Panc1 (cell line): ENCODE data around the gene ZNF76. TPM values are rescaled to one million over a fixed set of nuclear protein-coding genes. Genes with fewer than 3 reads are reported as not detected.

Source experiments
- ATAC-seq: fragments of 200-7000 bp; cut with Tn5 transposase; 2 replicates; pipeline ENCODE4 v1.9.1; 2020; ENCODE audit warnings: mild to moderate bottlenecking, moderate library complexity
- BruUV-seq: library from RNA; stranded (reverse); fragments of 400-500 nt; replicated peaks from 2 replicates; lab custom pipeline; 2021; lab: Mats Ljungman, UMichigan
- CTCF ChIA-PET: fragments of 300-600 bp; sonication (Branson Sonifier 250); formaldehyde crosslinking; loops from one replicate; lab custom pipeline; 2022; ENCODE audit warnings: antibody characterized with exemption; lab: Charles Lee
- POLR2A ChIA-PET: fragments of 300-600 bp; sonication (Branson Sonifier 250); formaldehyde crosslinking; loops from one replicate; lab custom pipeline; 2022; ENCODE audit warnings: antibody characterized with exemption; lab: Charles Lee
- DNase-seq: peaks from one replicate; pipeline ENCODE4 v3.0.0-alpha.2; 2010; ENCODE audit warnings: low read depth, low spot score
- H3K27ac ChIP-seq: 2 replicates; pipeline ENCODE4 v1.5.1; 2011; ENCODE audit warnings: mild to moderate bottlenecking, low read length, inconsistent platforms
- H3K27me3 ChIP-seq: fragments of 200-500 bp; sonication (Bioruptor generic); 2 replicates; pipeline ENCODE4 v1.6.0; 2014; ENCODE audit warnings: low read length, inconsistent platforms; ENCODE audit not compliant: control insufficient read depth, insufficient read depth
- H3K36me3 ChIP-seq: fragments of 200-500 bp; sonication (Bioruptor generic); 2 replicates; pipeline ENCODE4 v1.5.1; 2014; ENCODE audit warnings: inconsistent platforms, mild to moderate bottlenecking, low read length, moderate library complexity; ENCODE audit not compliant: control insufficient read depth, insufficient read depth
- H3K4me1 ChIP-seq: 2 replicates; pipeline ENCODE4 v1.5.1; 2011; ENCODE audit warnings: inconsistent platforms, mild to moderate bottlenecking, low read length, moderate library complexity; ENCODE audit not compliant: control insufficient read depth, insufficient read depth
- H3K4me3 ChIP-seq, 2 experiments: 2 replicates each; pipeline ENCODE4 v1.5.1; 2011 to 2012; ENCODE audit warnings: low read depth in 2 of 2, low read length in 2 of 2, mild to moderate bottlenecking in 2 of 2, inconsistent platforms in 1 of 2, moderate library complexity in 1 of 2
- H3K9me3 ChIP-seq: fragments of 200-500 bp; sonication (Bioruptor generic); 2 replicates; pipeline ENCODE4 v1.5.1; 2014; ENCODE audit warnings: low read depth, mild to moderate bottlenecking, inconsistent platforms, low read length, moderate library complexity; ENCODE audit not compliant: control insufficient read depth, insufficient read depth
- POLR2AphosphoS5 ChIP-seq: IDR thresholded peaks from 2 replicates; pipeline ENCODE4 v1.6.1; 2012; ENCODE audit warnings: mild to moderate bottlenecking, low read depth, low read length, moderate library complexity
- REST ChIP-seq, 2 experiments: IDR thresholded peaks; 2 replicates each; pipeline ENCODE4 v1.6.1; 2011 to 2012; ENCODE audit warnings: low read depth in 2 of 2, control low read depth in 1 of 2, low read length in 1 of 2, mild to moderate bottlenecking in 1 of 2, moderate library complexity in 1 of 2; ENCODE audit not compliant: insufficient read depth in 1 of 2
- SIN3A ChIP-seq: IDR thresholded peaks from 2 replicates; pipeline ENCODE4 v1.6.1; 2012; ENCODE audit warnings: low read depth, mild to moderate bottlenecking, low read length, moderate library complexity, borderline replicate concordance; ENCODE audit not compliant: insufficient read depth
- TCF7L2 ChIP-seq: IDR thresholded peaks from 2 replicates; pipeline ENCODE4 v1.6.1; 2011; ENCODE audit warnings: mild to moderate bottlenecking, low read depth, low read length, inconsistent platforms
- in situ Hi-C: cut with HindIII; loops from 2 replicates; pipeline ENCODE4 v1.10.0; 2016; ENCODE audit warnings: low sequenced_read_pairs, low pct_unique_long_range_greater_than_20kb
- intact Hi-C: fragments of 100-400 bp; cut with micrococcal nuclease; formaldehyde crosslinking; loops from one replicate; pipeline ENCODE4 v1.10.0; 2022; ENCODE audit not compliant: unreplicated experiment
- total RNA-seq: library from RNA; stranded (reverse); gene quantifications from one replicate; pipeline ENCODE4 v1.2.1, GENCODE V29; 2021; ENCODE audit not compliant: unreplicated experiment
- TF ChIP-seq, protein P1 (sequence below): fragments of 450-650 bp; IDR thresholded peaks from 2 replicates; pipeline ENCODE4 v1.5.1; 2017; ENCODE audit warnings: mild to moderate bottlenecking

Gene ZNF76
- total RNA-seq, 1 experiment from 2014 or later: 41.5 TPM

GRCh38 chr6:35262596-35262995 is 3.1 kb downstream of the ZNF76 start:
- DNase-seq (no peak), ATAC-seq (no peak)
- no TSS peak for BruUV-seq
- Histone ChIP-seq H3K27me3 (no peaks in the 10 kb centered on the region), H3K27ac (peak overlapping the region; percentile 58; the same call in 1 of the 2 replicates), H3K4me3 (no peak overlapping the region), H3K36me3 (no peaks in the 10 kb centered on the region), H3K4me1 (peaks cover 18% of the 10 kb centered on the region), H3K9me3 (no peaks in the 10 kb centered on the region)
- intact Hi-C loops (no loop called here), in situ Hi-C loops (no loop called here)
- ChIA-PET POLR2A (no interaction called here), CTCF (no interaction called here)
- TF ChIP-seq TCF7L2: no peak
- TF ChIP-seq, protein P1, sequence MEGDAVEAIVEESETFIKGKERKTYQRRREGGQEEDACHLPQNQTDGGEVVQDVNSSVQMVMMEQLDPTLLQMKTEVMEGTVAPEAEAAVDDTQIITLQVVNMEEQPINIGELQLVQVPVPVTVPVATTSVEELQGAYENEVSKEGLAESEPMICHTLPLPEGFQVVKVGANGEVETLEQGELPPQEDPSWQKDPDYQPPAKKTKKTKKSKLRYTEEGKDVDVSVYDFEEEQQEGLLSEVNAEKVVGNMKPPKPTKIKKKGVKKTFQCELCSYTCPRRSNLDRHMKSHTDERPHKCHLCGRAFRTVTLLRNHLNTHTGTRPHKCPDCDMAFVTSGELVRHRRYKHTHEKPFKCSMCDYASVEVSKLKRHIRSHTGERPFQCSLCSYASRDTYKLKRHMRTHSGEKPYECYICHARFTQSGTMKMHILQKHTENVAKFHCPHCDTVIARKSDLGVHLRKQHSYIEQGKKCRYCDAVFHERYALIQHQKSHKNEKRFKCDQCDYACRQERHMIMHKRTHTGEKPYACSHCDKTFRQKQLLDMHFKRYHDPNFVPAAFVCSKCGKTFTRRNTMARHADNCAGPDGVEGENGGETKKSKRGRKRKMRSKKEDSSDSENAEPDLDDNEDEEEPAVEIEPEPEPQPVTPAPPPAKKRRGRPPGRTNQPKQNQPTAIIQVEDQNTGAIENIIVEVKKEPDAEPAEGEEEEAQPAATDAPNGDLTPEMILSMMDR: no peak

- no TSS peak for BruUV-seq
- in situ Hi-C loops: no loop called here
- H3K36me3 ChIP-seq: no peaks in the 10 kb centered on the region
- CTCF ChIA-PET: no interaction called here
- H3K4me1 ChIP-seq: peaks cover 12% of the 10 kb centered on the region
- POLR2A ChIA-PET: no interaction called here
- TF ChIP-seq REST (IDR thresholded peaks at IDR 0.05; ENCODE audit: insufficient read depth in 1 of 2, low read depth in 2 of 2, low read length in 1 of 2): no peak
- TF ChIP-seq TCF7L2: no peak
- no peak for TF ChIP-seq POLR2AphosphoS5
- TF ChIP-seq, protein P1: no peak
- no peak for TF ChIP-seq SIN3A
- no peak for ATAC-seq
- DNase-seq: no peak
- no peaks in the 10 kb centered on the region for H3K27me3 ChIP-seq
- H3K9me3 ChIP-seq: no peaks in the 10 kb centered on the region
- H3K4me3 ChIP-seq: no peak overlapping the region
- no peak overlapping the region for H3K27ac ChIP-seq
- intact Hi-C loops: no loop called here
These were observed 5.2 kb downstream of the ZNF76 start for GRCh38 chr6:35264550-35265274.
